Measurements from ENCODE around the gene RPS6KB2. TPM values are rescaled to one million over a fixed set of nuclear protein-coding genes. Genes with fewer than 3 reads are reported as not detected.

Gene RPS6KB2
- total and polyA plus RNA-seq, 2 donors (not counting 1 experiment from before 2014, with no cell fraction given): 81.8 to 131 TPM

GRCh38 chr11:67468056-67468455 is 39.8 kb downstream of the RPS6KB2 start:
- peaks cover 58% of the 10 kb centered on the region for H3K4me1 Mint-ChIP-seq

More at GRCh38 chr11:67468056-67468455, 39.8 kb downstream of the RPS6KB2 start:
- ATAC-seq (ENCODE audit: low read depth) (no peak), DNase-seq (no peak)
- peaks cover 37 to 66% of the 10 kb centered on the region in 2 donors for H3K4me1 ChIP-seq (ENCODE audit: control insufficient read depth in 2 of 2, insufficient read depth in 2 of 2, low read length in 2 of 2)
- CTCF ChIA-PET: interaction anchor here (0.9 to 6.7 kb wide), 17 partner anchors 9 to 85 kb away, joined by 3 to 64 read pairs (median 5); partner anchors contain the start of genes AIP, PITPNM1, PPP1CA and PTPRCAP
- H3K9me3 Mint-ChIP-seq (ENCODE audit: insufficient read depth): no peaks in the 10 kb centered on the region
- peak overlapping the region; percentile 98 for H3K4me2 ChIP-seq (replicated peaks; ENCODE audit: low read depth, low read length, poor library complexity, severe bottlenecking)
- peak overlapping the region; percentile 95 for H3K27ac Mint-ChIP-seq
- H3K9me3 ChIP-seq (ENCODE audit: control extremely low read depth in 1 of 3, control insufficient read depth in 2 of 3, insufficient read depth in 1 of 3, low read length in 2 of 3): peaks cover 0 to 9% (median 0%) of the 10 kb centered on the region in 3 donors
- peak overlapping the region; percentile 91 for H3K9ac ChIP-seq (ENCODE audit: low read length)
- H4K20me1 ChIP-seq (ENCODE audit: control insufficient read depth, insufficient read depth, low read length, poor library complexity, severe bottlenecking): peaks cover 10% of the 10 kb centered on the region
- H3K27me3 ChIP-seq (replicated peaks in 1 of 4; ENCODE audit: control extremely low read depth in 1 of 4, control insufficient read depth in 3 of 4, insufficient read depth in 4 of 4, low read length in 3 of 4): no peaks in the 10 kb centered on the region
- intact Hi-C loops (cut with micrococcal nuclease): no loop called here
- WGBS (ENCODE audit: insufficient coverage): 48% methylated on average over 2 of the region's 5 CpGs
- H3K36me3 ChIP-seq (replicated peaks in 1 of 2; ENCODE audit: control extremely low read depth in 1 of 2, control insufficient read depth in 1 of 2, extremely low read depth in 1 of 2, insufficient read depth in 2 of 2, low read length in 1 of 2): peaks cover 2 to 9% of the 10 kb centered on the region in 2 experiments
- H2AFZ ChIP-seq (ENCODE audit: insufficient read depth, low read depth, low read length, poor library complexity, severe bottlenecking): no peak overlapping the region
- peak overlapping the region; percentile 95 for H3K4me3 Mint-ChIP-seq
- H3K79me2 ChIP-seq (ENCODE audit: control insufficient read depth, insufficient read depth, low read length): peaks cover 51% of the 10 kb centered on the region
- H3K4me3 ChIP-seq (ENCODE audit: control extremely low read depth in 1 of 5, extremely low read depth in 1 of 5, insufficient read depth in 1 of 5, low read depth in 2 of 5, low read length in 4 of 5): peak overlapping the region; percentile 44 to 96 (median 91)
- H3K27ac ChIP-seq (ENCODE audit: low read length in 2 of 2): peak overlapping the region in 1 of 2 donors; percentile 87
- no peaks in the 10 kb centered on the region for H3K27me3 Mint-ChIP-seq
- TF ChIP-seq EZH2 (IDR thresholded peaks at IDR 0.05; ENCODE audit: borderline replicate concordance, insufficient read depth, low read depth, low read length, poor library complexity, severe bottlenecking) (no peak), CTCF (IDR thresholded peaks at IDR 0.05) (no peak)
- POLR2A ChIA-PET: interaction anchor here (0.8 to 10.4 kb wide), 19 partner anchors 9 to 116 kb away, joined by 3 to 215 read pairs (median 12); partner anchors contain the start of genes AIP, CABP4, CDK2AP2 and CORO1B
